ENCODE measurements around the gene ITGB8.

DNA sequence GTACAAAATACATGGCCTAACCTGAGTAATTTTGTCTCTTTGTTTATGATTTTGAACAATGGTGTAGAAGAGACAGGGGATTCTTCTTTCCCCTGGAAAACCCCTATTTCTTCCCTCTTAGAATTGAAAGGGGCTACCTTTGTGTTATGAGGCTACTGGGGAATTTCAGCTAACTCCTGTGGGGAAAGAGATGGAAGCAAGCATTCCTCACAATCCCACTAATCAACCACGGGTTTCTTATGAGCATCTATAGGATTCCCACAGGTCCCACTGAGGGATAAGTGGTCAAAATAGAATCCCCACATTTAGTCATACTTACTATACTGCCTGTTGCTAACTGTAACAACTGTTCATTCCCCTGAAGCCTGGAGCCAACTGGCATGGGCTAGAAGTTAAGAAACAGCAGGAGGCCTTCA, 32.2 kb upstream of the ITGB8 start:
- TF ChIP-seq, protein P1, sequence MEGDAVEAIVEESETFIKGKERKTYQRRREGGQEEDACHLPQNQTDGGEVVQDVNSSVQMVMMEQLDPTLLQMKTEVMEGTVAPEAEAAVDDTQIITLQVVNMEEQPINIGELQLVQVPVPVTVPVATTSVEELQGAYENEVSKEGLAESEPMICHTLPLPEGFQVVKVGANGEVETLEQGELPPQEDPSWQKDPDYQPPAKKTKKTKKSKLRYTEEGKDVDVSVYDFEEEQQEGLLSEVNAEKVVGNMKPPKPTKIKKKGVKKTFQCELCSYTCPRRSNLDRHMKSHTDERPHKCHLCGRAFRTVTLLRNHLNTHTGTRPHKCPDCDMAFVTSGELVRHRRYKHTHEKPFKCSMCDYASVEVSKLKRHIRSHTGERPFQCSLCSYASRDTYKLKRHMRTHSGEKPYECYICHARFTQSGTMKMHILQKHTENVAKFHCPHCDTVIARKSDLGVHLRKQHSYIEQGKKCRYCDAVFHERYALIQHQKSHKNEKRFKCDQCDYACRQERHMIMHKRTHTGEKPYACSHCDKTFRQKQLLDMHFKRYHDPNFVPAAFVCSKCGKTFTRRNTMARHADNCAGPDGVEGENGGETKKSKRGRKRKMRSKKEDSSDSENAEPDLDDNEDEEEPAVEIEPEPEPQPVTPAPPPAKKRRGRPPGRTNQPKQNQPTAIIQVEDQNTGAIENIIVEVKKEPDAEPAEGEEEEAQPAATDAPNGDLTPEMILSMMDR (IDR thresholded peaks at IDR 0.05; ENCODE audit: borderline replicate concordance, extremely low read depth, low read length, poor library complexity, severe bottlenecking): no peak
- TF ChIP-seq EZH2 (IDR thresholded peaks at IDR 0.05; ENCODE audit: borderline replicate concordance, low read depth, low read length, severe bottlenecking): no peak

Measured in DND-41 (cell line).